Activated CD4-positive, CD25-positive, alpha-beta regulatory T cell treated with anti-CD3 and anti-CD28 coated beads, Interleukin-2, amount 50 U/mL, for 72 hours (primary cell): ENCODE measurements around the gene COL6A6.

Experiments
- DNase-seq: peaks from one replicate; pipeline ENCODE4 v3.0.0; 2021

COL6A6 gene, protein sequence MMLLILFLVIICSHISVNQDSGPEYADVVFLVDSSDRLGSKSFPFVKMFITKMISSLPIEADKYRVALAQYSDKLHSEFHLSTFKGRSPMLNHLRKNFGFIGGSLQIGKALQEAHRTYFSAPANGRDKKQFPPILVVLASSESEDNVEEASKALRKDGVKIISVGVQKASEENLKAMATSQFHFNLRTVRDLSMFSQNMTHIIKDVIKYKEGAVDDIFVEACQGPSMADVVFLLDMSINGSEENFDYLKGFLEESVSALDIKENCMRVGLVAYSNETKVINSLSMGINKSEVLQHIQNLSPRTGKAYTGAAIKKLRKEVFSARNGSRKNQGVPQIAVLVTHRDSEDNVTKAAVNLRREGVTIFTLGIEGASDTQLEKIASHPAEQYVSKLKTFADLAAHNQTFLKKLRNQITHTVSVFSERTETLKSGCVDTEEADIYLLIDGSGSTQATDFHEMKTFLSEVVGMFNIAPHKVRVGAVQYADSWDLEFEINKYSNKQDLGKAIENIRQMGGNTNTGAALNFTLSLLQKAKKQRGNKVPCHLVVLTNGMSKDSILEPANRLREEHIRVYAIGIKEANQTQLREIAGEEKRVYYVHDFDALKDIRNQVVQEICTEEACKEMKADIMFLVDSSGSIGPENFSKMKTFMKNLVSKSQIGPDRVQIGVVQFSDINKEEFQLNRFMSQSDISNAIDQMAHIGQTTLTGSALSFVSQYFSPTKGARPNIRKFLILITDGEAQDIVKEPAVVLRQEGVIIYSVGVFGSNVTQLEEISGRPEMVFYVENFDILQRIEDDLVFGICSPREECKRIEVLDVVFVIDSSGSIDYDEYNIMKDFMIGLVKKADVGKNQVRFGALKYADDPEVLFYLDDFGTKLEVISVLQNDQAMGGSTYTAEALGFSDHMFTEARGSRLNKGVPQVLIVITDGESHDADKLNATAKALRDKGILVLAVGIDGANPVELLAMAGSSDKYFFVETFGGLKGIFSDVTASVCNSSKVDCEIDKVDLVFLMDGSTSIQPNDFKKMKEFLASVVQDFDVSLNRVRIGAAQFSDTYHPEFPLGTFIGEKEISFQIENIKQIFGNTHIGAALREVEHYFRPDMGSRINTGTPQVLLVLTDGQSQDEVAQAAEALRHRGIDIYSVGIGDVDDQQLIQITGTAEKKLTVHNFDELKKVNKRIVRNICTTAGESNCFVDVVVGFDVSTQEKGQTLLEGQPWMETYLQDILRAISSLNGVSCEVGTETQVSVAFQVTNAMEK (N-terminal part only)

DNA sequence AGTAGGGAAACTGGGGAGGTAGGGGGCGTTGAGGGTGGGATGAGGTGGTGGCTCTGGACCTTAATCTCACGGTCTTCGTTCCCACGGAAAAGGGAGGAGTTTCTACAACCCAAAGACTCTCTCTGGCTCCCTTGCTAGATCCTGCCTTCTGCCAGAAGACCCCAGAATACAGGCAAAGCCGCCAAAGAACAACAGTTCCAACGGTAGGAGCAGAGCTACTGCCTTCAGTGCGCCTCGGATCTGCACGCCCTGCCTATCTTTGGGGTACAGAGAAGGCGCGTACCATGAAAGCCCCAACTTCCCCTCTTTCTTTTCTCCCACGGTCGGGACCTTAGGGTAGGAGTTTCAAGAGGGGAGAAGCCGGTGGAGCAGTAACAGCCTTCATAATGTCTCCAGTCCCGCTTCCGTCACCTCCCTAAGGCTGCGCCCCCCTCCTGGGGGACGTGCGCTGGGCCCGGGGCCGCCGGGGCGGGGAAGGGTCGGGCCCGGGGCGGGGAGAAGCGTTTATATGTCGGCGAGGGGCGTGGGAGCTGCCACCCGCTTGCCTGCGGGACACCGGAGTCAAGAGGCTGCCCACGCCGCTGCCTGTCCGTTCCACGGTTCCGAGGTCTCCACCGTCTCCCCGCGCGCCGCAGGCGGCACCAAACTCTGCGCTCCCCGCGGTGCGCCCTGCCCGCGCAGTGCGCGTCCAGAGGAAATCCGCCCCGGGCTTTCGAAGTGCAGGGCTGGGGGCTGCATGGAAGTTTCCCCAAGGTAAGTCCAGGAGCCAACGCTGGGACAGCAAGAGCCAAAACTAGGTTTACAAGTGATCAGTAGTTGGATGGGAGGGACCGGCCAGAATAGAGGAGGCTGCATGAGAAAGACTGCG lies at the start of gene COL6A6:
COL6A6 (plus strand) TSS at position 533 of the 868 bp plus-strand sequence. CDS start 43,188 bp downstream, outside the sequence.
- DNase-seq, result peak; percentile 30

DNA sequence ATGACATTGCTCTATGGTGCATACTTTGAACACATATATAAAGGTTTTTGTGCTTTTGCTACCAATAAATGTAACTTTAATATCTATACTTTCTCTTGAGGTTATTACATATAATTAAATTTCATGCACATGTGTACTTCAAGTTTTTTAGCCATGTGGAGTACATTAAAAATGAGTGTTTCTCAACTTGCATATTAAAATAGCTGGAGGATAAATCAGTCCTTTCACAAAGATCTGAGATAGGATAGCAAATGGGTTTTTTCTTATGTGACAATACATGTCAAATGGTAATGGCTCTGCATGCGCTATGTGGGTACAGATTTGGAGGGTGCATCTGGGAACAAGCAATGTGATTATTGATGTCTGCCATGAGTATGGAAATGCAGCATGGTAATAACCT lies 48.7 kb upstream of the COL6A6 start:
- no peak for DNase-seq

DNA sequence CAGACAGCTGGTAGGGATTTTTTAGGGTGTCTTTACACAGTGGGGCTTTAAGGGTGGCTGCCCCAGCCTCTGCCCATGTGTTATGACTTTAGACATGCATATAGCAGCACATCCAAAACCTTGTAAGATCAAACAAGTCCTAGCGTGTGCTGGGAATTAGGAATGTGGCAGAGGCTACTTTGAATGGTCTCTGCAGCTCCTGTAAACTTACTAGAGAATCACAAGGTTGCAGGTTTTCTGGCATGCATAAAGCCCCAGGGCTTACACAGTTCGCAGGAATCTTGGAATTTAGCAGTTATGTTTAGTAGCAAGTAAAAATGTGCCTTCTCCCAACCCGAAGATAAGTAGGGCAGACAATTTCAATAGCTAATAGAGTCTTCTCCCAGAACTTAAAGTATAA lies 46.9 kb upstream of the COL6A6 start:
- DNase-seq, result no peak

DNA sequence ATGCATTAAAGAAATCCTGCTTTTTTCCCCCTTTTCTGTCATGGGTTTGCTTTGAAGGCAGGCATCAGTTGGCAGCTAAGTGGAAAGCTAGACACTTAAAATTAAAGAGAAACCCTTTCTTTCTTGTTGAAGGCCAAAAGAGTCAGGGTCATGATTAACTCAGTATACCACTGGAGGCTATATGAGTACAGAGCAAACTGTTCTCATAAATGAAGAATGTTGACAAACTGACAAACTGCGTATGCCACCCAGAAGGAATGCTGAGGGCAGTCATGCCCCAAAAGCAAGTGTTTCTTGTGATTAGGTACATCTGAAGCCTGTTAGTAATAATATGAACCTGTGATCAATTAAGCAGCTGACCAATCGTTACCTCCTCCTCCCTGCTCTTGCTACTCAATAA lies 43.6 kb upstream of the COL6A6 start:
- DNase-seq, result no peak

DNA sequence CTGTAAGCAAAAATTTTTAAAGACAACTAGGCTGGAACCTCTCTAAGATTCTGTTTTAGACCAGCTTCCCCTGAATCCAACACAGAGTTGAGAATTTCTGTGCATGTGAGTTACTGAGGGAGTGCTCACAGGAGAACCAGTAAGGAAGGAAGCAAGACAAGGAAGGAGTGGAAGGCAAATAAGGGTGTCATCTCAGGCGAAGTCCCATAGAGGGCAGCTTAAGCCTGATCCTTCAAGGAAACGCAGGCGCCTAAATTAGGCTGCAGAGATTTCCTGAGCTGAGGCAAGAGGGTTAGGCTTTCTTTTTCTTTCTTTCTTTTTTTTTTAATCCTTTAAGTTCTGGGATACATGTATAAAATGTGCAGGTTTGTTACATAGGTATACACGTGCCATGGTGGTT lies 36.2 kb upstream of the COL6A6 start:
- no peak for DNase-seq

DNA sequence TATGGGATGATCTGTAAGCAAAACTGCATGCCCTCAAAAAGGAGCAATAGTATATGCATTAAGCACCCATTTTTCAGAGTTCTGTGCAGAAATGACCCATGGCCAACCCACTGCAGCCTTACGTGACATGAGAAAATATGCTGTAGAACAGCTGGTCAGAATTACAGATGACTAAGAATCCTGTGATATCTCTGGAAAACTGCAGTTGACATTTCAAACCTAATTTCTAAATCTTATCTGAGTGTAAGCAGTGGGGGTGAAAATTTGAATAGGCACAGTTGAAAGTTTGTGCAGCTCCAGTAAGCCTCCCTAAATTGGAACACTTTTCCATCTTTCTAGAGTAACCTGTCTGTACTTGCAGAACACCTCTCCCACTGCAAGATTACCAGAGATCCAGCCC lies 28.7 kb upstream of the COL6A6 start:
- no peak for DNase-seq

DNA sequence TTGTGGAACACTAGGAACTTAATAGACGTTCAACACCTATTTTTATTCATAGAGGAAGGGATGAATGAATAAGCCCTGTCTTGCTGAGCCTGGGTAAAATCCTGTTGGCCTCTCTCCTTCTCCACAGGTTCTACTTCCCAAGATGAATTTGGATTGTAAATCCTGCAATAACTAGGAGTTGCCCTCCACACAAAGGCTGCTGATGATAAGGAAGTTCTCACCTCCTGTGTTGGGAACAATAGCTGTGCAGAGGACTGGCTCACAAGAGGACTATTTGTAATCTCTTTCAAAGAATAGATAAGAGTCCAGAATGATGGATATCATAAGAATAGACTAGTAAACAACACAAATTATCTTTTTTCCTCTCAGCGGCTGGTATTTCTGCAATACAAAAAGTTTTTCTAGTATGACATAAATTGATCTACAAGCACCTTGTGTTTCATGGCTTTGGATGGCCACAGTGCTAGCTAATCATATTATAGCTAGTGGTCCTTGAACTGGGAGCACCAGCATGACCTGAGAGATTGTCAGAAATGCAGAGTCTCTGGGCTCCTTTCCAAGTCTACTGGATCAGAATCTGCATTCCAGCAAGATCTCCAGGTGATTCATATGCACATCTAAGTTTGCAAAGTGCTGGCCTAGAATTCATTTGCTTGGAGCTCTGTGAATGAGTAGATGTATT lies 28.1 kb upstream of the COL6A6 start:
- DNase-seq, result no peak

DNA sequence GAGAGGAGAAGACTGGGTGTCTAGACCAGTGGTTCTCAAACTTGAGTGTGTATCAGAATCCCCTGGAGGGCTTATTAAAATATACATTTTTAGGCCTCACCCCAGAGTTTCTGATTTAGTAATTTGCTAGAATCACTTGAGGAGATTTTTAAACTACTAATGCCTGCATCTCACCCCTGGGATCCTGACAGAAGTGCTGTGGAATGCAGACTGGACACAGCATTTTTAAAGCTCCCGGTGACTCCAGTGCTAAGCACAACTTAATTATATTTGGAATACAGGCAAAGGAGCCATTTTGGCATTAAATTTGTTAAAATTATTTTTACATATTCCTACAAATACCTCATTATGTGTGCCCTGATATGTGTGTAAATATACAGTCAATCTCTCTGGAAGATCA lies 26.7 kb upstream of the COL6A6 start:
- DNase-seq, result no peak

DNA sequence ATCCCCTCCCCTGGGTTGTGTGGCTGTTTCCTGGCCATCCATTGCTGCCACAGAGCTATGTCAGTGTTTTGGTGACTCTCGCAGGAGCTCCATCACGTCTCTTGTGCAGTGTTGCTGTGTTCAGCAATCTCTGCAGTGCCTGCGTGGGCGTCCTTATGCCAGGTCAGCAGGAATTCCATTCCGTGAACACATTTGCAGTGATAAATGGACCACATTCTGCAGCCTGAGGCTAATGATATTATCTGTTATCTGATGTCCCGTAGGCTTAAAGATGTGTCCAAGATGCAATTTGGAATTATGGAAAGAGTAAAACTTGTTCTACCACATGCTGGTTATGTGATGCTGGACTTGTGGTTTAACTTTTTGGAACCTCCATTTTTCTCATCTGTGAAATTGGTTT lies 25.5 kb upstream of the COL6A6 start:
- no peak for DNase-seq

DNA sequence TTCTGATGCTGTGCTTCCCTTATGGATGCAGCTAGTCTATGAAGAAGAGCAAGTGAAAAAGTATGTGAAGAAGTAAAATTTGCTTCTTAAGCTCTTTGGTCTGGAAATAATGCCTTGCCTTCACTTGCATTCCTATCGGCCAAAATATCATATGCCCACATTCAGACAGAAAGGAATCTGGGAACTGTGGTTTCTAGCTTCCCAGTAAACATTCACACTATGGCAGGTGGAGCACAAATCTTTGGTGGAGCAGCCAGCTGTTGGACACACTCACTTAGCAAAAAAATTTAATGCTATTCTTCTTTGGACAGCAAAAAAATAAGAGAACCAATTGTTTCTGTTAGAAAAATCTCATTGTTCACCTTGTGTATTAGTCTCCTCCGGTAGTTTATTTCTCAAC lies 12.3 kb upstream of the COL6A6 start:
- no peak for DNase-seq

DNA sequence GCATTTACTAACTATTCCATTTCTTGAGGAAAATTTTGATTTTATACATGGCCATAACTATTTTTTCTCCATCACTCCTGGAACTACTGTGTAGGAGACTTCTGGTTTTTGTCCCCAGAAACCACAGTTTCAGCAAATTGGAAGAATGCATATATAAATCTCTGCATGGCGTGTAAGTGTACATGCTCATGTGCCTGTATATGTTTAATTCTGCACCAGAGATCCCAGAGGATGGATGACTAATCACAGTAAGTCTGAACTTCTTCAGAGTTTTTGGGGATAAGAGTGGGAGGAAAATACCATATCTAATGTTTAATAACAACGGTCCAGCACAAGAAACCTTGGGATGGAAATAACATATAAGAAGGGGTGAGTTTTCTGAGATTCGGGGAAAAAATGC lies 10.9 kb upstream of the COL6A6 start:
- no peak for DNase-seq

DNA sequence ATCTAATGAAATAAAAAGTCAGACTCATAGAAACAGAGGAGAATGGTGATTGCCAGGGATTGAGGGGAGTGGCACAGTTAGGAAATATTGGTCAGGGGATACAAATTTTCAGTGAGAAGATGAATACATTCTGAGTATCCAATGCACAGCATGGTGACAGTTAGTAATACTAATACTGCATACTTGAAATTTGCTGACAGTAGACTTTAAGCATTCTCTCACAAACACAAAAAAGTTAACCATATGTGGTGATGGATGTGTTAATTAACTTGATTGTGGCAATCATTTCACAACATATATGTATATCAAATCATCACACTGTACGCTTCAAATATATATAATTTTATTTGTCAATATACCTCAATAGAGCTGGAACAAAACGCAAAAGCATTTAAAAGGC lies 9.2 kb upstream of the COL6A6 start:
- no peak for DNase-seq

DNA sequence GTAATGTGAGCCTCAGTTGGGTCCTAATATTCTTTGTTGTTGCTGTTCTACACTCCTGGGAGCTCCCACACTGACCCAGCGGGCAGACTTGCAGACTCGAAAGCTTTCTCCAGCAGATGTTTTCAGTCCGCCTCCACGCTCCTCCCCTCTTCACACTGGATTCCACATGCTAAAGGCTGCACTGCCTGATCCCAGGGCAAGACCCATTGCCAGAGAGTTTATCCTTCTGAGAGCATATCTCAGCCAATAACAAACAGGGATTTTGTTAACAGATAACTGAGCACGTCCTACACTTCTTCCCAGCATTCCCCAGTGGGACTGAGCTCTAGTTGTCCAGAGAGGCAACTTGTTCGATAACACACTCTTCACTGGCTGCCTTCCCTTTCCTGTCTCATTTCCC lies 8.0 kb upstream of the COL6A6 start:
- DNase-seq, result no peak

DNA sequence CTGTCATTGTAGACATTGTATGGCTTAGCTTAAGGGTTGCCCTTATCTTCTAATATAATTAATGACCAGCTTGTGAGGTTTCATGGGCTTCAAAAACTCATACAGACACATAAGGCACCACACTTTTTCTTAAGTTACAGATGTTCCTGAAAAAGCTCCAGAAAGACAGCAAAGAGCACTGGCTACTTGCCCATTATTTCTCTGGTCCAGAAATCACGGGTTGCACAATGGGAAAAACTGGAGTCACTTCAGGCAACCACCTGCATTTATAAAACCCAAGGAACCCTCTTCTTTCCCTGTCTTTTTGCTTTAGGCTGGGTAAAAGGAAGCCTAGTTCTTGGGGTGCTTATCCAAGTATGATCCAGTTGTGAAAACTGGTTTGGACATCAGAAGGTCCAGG lies 2.3 kb upstream of the COL6A6 start:
- no peak for DNase-seq

DNA sequence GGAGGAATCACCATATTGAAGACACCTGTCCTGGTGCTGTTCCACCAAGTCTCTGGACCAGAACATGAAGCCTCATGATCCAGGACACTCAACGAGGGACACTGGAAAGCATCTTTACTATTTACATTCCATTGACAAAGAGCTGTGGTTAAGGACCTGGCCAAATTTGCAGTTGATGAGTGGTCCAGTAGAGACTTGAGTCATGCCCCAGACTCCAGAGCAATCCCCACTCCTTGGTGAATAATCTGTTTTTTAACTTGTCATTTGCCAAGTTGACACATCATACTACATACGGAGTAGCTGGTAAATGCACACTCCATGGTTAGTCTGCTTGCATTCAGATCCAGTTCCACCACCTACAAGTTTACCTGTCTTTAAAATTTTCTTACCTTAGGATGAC lies 1.2 kb upstream of the COL6A6 start:
- DNase-seq, result no peak

DNA sequence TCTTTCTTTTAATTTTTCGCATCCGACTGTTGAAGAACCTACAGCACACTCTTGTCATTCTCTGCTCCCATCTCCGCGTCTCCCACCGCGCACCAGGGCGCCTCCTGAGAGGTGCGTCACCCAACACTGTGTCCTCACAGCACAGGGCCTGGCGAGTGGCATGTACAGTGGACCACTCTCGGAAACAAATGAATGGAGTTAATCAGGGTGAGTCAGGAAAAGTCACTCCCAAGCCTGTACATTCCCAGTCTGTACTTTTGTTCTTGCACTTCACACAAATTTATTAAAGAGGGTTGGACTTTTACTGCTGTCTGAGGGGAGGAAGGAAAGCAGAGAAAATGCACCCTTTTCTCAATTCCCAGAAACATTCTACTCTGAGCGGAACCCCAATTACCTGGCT lies 625 bp downstream of the COL6A6 start:
- no peak for DNase-seq

DNA sequence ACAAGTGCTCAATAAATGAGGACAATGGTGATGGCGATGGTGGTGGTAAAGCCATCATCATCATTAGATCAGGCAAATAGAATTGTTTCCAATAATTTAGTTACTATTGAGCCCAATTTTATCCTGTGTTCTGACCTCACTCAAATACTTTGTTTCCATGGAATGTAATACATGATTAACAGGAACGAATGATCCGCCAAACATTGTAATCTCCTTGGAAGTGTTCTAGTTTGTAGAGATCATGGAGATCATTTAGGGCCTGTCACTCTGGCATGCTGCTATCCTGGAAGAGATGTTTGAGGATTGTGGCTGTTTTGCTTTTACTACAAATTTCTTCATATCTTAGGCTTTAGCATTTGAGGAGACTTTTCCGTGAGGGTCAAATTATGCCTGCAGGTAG lies 2.8 kb downstream of the COL6A6 start:
- no peak for DNase-seq

DNA sequence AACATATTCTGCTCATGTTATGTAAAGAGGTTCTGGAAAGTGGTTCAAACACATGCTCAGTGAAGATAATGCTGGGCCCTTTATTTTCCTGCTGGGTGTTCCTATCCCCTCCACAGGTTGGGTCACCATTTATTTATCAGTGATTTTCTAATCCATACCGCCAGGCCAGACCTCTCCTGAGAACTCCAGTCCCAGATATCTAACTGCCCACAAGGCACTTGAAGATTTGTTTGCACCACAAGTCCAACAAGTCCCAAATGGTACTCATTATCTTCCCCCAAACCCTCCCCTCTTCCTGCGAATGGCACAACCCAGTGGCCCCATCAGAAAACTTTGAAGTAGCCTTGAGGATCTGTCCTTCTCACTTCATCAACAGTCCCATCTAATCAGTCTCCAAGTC lies 5.4 kb downstream of the COL6A6 start:
- no peak for DNase-seq

DNA sequence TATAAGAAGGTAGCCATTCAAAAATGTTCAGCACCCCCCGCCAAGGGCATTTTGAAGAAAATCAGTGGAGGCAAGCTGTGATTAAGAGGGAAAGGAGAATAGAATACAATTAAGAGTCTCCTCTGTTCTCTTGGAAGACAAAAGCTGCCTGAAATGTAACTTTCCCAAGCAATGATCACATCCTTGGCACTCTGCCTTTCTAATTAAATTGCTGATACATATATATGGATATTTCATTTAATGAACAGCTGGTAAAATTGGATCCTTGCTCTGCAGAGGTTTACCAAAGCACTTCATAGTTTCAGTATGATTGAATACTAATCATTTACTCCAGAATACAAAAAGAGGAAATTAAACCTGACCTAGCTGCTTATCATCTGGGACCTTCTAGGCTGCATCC lies 10.4 kb downstream of the COL6A6 start:
- DNase-seq, result no peak

DNA sequence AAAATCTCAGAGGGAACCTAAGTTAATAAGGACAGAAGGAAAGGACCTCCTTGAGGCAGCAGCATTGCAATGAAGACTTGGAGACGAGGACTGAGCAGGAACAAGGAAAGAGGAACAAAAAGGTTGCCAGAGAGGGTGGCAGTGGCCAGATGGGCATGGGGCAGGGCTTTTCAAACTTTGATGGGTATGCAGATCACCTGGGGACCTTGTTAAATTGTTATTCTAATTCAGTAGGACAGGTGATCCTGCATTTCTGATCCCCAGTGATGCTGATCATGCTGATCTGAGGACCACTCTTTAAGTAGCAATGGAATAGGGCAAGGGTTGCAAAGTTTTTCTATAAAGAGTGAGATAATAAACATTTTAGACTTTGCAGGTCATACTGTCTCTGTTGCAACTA lies 11.1 kb downstream of the COL6A6 start:
- no peak for DNase-seq

DNA sequence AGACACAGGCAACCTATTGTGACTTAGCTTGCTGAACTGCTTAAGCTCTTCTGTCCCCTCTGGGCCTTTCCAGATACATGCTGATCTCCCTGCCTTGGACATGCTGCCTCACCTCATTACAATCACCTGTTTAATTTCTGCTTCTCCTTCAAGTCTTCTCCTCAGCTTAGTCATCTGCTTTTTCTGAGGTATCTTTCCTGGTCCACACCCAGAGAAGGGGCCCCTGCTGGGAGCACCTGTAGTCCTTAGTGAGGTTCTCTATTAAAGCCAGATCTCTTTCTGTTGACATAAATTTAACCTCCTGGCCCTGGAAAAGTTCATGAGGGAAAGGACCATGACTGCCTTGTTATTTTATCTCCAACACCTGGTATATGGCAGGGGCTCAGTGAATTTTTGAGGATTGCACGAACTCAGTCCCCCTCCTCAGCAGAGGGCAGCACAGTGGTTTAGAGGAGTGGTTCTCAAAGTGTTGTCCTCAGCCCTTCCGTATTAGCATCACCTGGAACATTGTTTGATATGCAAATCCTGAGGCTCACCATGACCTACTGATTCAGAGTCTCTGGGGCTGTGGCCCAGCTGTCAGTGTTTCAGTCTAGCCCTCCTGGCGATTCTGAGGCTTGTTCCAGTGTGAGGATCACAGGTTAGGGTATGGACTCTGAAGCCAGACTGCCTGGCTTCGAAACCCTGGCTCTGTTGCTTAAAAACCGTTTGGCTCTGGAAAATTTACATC lies 12.7 kb downstream of the COL6A6 start:
- DNase-seq, result no peak
